Mesendoderm (in vitro differentiated cells): ENCODE results near the gene TRABD2B.

Source experiments
- DNase-seq: peaks from one replicate; pipeline ENCODE4 v3.0.0; 2013
- H2AK5ac ChIP-seq: 2 replicates; pipeline ENCODE4 v1.6.1; 2013; ENCODE audit warnings: low read length, inconsistent platforms
- H2BK120ac ChIP-seq: 2 replicates; pipeline ENCODE4 v1.6.1; 2013; ENCODE audit warnings: low read depth, mild to moderate bottlenecking, low read length, moderate library complexity, mixed read lengths
- H2BK15ac ChIP-seq: replicated peaks from 2 replicates; pipeline ENCODE4 v1.6.1; 2013; ENCODE audit warnings: low read depth, mild to moderate bottlenecking, moderate library complexity
- H2BK5ac ChIP-seq: 2 replicates; pipeline ENCODE4 v1.6.1; 2013; ENCODE audit warnings: low read length, inconsistent platforms
- H3K18ac ChIP-seq: 2 replicates; pipeline ENCODE4 v1.6.1; 2013; ENCODE audit warnings: mild to moderate bottlenecking, low read length, mixed read lengths
- H3K23ac ChIP-seq: one replicate; pipeline ENCODE4 v1.6.1; 2013; ENCODE audit warnings: low read length
- H3K27ac ChIP-seq: 2 replicates; pipeline ENCODE4 v1.5.1; 2013; ENCODE audit warnings: low read depth, mild to moderate bottlenecking, inconsistent platforms, low read length, moderate library complexity
- H3K27me3 ChIP-seq: 2 replicates; pipeline ENCODE4 v1.6.1; 2013; ENCODE audit warnings: low read length, control low read depth, mild to moderate bottlenecking, inconsistent platforms; ENCODE audit not compliant: insufficient read depth, poor library complexity
- H3K36me3 ChIP-seq: 2 replicates; pipeline ENCODE4 v1.6.1; 2013; ENCODE audit warnings: low read length, inconsistent platforms; ENCODE audit not compliant: control insufficient read depth, insufficient read depth
- H3K4ac ChIP-seq: one replicate; pipeline ENCODE4 v1.6.1; 2013; ENCODE audit warnings: low read depth, mild to moderate bottlenecking, low read length, moderate library complexity
- H3K4me1 ChIP-seq: 2 replicates; pipeline ENCODE4 v1.6.1; 2013; ENCODE audit warnings: low read depth, low read length, inconsistent platforms; ENCODE audit not compliant: control insufficient read depth
- H3K4me2 ChIP-seq: 2 replicates; pipeline ENCODE4 v1.6.1; 2013; ENCODE audit warnings: low read length
- H3K4me3 ChIP-seq: 2 replicates; pipeline ENCODE4 v1.5.1; 2013; ENCODE audit warnings: mild to moderate bottlenecking, low read length
- H3K56ac ChIP-seq: one replicate; pipeline ENCODE4 v1.6.1; 2013; ENCODE audit warnings: low read length
- H3K79me1 ChIP-seq: 2 replicates; pipeline ENCODE4 v1.6.1; 2013; ENCODE audit warnings: low read length, inconsistent platforms
- H3K79me2 ChIP-seq: 2 replicates; pipeline ENCODE4 v1.6.1; 2013; ENCODE audit warnings: mild to moderate bottlenecking, low read length; ENCODE audit not compliant: control insufficient read depth, insufficient read depth
- H3K9ac ChIP-seq: 2 replicates; pipeline ENCODE4 v1.6.1; 2013; ENCODE audit warnings: low read length, inconsistent platforms
- H4K5ac ChIP-seq: one replicate; pipeline ENCODE4 v1.6.1; 2013; ENCODE audit warnings: low read length
- H4K8ac ChIP-seq: one replicate; pipeline ENCODE4 v1.6.1; 2013; ENCODE audit warnings: low read depth, mild to moderate bottlenecking, control low read depth, low read length, moderate library complexity
- WGBS: extraction: QIAGEN DNeasy Blood & Tissue Kit; methylation state at CpG from one replicate; pipeline ENCODE4 v1.1.7; 2013; ENCODE audit warnings: low lambda C conversion rate, missing lambda C conversion rate; ENCODE audit not compliant: insufficient coverage; ENCODE audit errors: extremely low coverage; 5-methylcytosine and 5-hydroxymethylcytosine counted together

Gene TRABD2B

DNA sequence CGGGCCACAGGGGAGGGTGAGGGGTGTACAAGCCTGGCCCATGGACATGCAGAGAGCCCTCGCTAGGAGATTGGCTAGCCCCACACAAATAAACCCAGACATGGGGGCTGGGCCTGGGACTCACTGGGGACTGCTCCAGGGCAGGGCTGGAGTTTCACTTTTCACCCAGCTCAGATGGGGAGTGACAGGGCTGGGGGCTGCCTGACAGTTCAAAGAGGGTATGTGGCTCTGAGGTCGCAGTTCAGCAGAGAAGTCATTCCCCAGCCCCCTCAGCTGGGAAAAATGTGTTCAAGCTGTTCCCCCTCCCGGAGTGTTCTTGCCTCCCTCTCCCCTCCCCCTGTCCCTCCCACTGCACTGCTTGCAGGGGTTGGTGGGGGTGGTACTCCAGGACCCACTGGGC, 277.1 kb downstream of the TRABD2B start:
- DNase-seq = no peak
- Histone ChIP-seq H3K36me3 (no peaks in the 10 kb centered on the region), H2AK5ac (no peak overlapping the region), H2BK15ac (no peak overlapping the region), H3K23ac (no peak overlapping the region), H3K9ac (no peak overlapping the region), H2BK5ac (no peak overlapping the region), H3K4ac (no peak overlapping the region), H3K4me2 (no peak overlapping the region), H3K4me3 (no peak overlapping the region), H3K27me3 (peaks cover 5% of the 10 kb centered on the region), H3K79me1 (no peaks in the 10 kb centered on the region), H4K5ac (no peak overlapping the region), H3K79me2 (no peaks in the 10 kb centered on the region), H3K18ac (no peak overlapping the region), H3K56ac (no peak overlapping the region), H3K4me1 (no peaks in the 10 kb centered on the region), H2BK120ac (no peak overlapping the region), H4K8ac (no peak overlapping the region), H3K27ac (no peak overlapping the region)
- no CpG with 5 or more reads among the region's 4 CpGs for WGBS

DNA sequence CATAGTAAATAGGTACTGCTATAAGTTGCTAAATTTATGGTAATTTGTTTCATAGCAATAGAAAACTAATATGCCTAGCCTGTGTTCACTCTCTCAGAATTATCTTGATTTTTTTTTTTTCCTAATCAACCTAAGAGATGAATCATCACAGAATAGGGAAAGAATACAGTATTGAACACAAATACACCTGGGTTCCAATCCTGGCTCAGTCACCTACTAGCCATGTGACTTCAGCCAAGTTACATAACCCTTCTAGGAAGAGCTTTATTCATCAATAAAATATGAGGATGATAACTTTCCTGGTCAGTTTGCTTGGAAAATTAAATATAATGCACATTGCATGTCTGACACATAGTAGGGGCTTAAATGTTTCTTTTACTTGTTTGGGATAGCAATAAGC, 279.8 kb downstream of the TRABD2B start:
- H3K9ac ChIP-seq = no peak overlapping the region
- no peak overlapping the region for H2AK5ac ChIP-seq
- no peak overlapping the region for H3K56ac ChIP-seq
- DNase-seq = no peak
- no peak overlapping the region for H3K18ac ChIP-seq
- H2BK5ac ChIP-seq = no peak overlapping the region
- H3K36me3 ChIP-seq = no peaks in the 10 kb centered on the region
- no peaks in the 10 kb centered on the region for H3K79me1 ChIP-seq
- H3K23ac ChIP-seq = no peak overlapping the region
- no peaks in the 10 kb centered on the region for H3K27me3 ChIP-seq
- no peak overlapping the region for H3K27ac ChIP-seq
- no peak overlapping the region for H3K4ac ChIP-seq
- H3K79me2 ChIP-seq = no peaks in the 10 kb centered on the region
- H4K5ac ChIP-seq = no peak overlapping the region
- H4K8ac ChIP-seq = no peak overlapping the region
- H3K4me2 ChIP-seq = no peak overlapping the region
- H3K4me1 ChIP-seq = no peaks in the 10 kb centered on the region
- no peak overlapping the region for H2BK120ac ChIP-seq
- H2BK15ac ChIP-seq = no peak overlapping the region
- H3K4me3 ChIP-seq = no peak overlapping the region

DNA sequence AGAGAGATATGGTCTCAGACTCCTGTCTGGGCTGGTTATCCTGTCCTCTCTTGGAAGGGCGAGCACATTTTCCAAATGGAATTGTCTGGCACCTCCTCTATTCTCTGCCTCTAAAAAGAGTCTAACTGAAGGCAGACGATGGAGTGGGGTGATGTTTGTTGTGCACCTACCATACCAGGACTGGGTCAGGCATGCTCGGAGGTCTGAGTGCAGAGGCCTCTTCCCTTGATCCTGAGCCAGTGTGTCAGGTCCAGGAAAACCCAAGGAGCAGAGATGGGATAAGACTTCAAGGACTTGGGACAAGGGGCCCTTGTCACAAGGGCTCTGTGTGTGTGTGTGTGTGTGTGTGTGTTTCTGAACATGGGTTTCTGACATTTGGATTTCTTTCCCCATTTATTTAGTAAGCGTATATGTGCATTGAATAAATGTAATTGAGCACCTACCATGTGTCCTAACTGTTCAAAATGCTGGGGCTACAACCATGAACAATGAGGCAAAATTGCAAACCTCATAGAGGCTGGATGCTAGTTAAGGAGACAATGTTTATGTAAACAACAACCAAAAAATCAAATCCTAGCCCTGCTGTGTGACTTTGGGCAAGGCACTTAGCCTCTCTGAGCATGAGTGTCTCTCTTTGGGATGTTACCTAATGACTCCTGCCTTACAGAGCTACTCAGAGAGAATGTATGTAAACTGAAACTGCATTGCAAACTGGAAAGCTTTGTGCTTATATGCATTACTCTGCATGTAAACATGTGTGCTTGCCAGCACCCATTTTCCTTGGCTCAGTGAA, 283.0 kb downstream of the TRABD2B start:
- Histone ChIP-seq H3K23ac (no peak overlapping the region), H4K5ac (no peak overlapping the region), H3K9ac (no peak overlapping the region), H4K8ac (no peak overlapping the region), H3K79me2 (no peaks in the 10 kb centered on the region), H3K4me1 (no peaks in the 10 kb centered on the region), H2BK5ac (no peak overlapping the region), H2AK5ac (no peak overlapping the region), H3K4me3 (no peak overlapping the region), H3K36me3 (no peaks in the 10 kb centered on the region), H3K27me3 (peaks cover 13% of the 10 kb centered on the region), H3K27ac (no peak overlapping the region), H3K79me1 (no peaks in the 10 kb centered on the region), H3K4ac (no peak overlapping the region), H3K56ac (no peak overlapping the region), H3K4me2 (no peak overlapping the region), H3K18ac (no peak overlapping the region), H2BK120ac (no peak overlapping the region), H2BK15ac (no peak overlapping the region)
- WGBS = no CpG with 5 or more reads among the region's 4 CpGs
- no peak for DNase-seq

DNA sequence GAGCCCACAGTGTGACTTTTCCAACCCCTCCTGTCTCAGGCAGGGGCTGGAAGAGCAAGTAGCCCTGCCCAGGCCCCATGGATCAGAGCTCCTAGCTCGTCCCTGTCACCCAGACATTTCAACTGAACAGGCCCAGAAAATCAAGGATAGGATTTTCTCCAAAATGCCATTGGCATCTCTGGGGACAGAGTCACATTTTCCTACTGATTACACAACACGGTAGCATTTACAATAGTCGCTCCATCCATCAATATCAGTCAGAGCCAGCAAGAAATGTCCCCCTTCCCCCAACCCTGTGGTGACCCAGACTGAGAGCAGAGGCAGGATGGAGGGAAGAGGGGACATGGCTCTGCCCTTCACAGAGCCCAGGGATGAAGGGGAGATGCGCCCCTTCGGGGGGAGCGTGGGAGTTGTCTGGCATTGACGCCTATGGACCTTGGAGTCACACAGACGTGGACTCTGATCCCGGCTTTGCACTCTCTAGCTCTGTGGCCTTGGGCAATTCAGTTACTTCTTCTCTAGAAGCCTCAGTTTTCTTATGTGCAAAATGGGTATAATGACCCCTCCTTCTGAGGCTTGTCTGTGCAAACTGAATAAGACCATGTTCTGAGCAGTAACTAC, 283.7 kb downstream of the TRABD2B start:
- no peak overlapping the region for H3K4ac ChIP-seq
- DNase-seq = no peak
- H3K4me3 ChIP-seq = no peak overlapping the region
- no peak overlapping the region for H3K18ac ChIP-seq
- no peak overlapping the region for H3K27ac ChIP-seq
- peaks cover 17% of the 10 kb centered on the region for H3K27me3 ChIP-seq
- no peak overlapping the region for H3K23ac ChIP-seq
- no peak overlapping the region for H3K4me2 ChIP-seq
- no peaks in the 10 kb centered on the region for H3K4me1 ChIP-seq
- H2BK120ac ChIP-seq = no peak overlapping the region
- H2BK15ac ChIP-seq = no peak overlapping the region
- WGBS = no CpG with 5 or more reads among the region's 9 CpGs
- H3K9ac ChIP-seq = no peak overlapping the region
- no peak overlapping the region for H2AK5ac ChIP-seq
- H3K36me3 ChIP-seq = no peaks in the 10 kb centered on the region
- H3K79me2 ChIP-seq = no peaks in the 10 kb centered on the region
- no peak overlapping the region for H2BK5ac ChIP-seq
- no peak overlapping the region for H3K56ac ChIP-seq
- no peaks in the 10 kb centered on the region for H3K79me1 ChIP-seq
- no peak overlapping the region for H4K5ac ChIP-seq
- no peak overlapping the region for H4K8ac ChIP-seq

DNA sequence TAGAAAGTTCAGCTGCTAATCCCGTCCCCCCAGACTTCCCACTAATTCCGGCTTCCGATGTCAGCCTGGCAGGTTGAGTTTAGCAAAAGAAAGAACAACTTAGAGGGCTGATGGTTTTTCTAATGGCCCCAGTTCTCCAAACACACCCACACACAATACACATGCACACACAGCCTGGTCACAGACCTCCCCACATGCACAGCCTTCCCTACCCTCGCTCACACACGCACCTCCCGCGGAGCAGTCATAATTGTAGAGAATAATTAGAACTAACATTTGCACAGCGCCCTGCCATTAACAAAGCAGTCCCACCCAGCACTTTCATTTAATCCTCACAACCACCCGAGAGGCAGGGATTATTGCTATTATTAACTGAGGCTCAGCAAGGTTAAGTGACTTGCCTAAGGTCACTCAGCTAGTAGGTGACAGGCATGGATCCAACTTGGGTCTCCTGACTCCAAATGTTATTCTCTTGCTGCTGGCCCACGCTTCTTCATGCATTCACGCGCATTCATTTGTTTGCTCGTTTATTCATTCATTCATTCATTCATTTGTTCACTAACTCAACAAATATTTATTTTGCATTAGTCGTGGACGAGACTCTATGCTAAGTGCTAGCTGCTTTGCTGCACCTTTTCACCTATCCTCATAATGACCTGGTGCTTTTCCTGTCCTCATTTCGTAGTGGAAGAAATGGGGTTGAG, 284.4 kb downstream of the TRABD2B start:
- Histone ChIP-seq H3K9ac (no peak overlapping the region), H3K56ac (no peak overlapping the region), H3K27ac (no peak overlapping the region), H3K79me1 (no peaks in the 10 kb centered on the region), H3K79me2 (no peaks in the 10 kb centered on the region), H3K18ac (no peak overlapping the region), H2BK120ac (no peak overlapping the region), H3K4me1 (no peaks in the 10 kb centered on the region), H3K4me2 (no peak overlapping the region), H4K5ac (no peak overlapping the region), H4K8ac (no peak overlapping the region), H3K36me3 (no peaks in the 10 kb centered on the region), H3K4me3 (no peak overlapping the region), H3K27me3 (peaks cover 22% of the 10 kb centered on the region), H3K4ac (no peak overlapping the region), H2BK5ac (no peak overlapping the region), H3K23ac (no peak overlapping the region), H2AK5ac (no peak overlapping the region), H2BK15ac (no peak overlapping the region)
- DNase-seq = no peak
- no CpG with 5 or more reads among the region's 16 CpGs for WGBS
